Activated naive CD8-positive, alpha-beta T cell treated with anti-CD3 and anti-CD28 coated beads for 36 hours (primary cell): ENCODE data around the gene PITX2. TPM values are rescaled to one million over a fixed set of nuclear protein-coding genes. Genes with fewer than 3 reads are reported as not detected.
"Not testable (repeated sequence)": the region's sequence is repeated elsewhere in the genome, so short reads cannot be mapped to it uniquely, and the experiment has no call there.

Experiments
- DNase-seq: peaks from one replicate; pipeline ENCODE4 v3.0.0; 2021
- H3K27ac Mint-ChIP-seq: one replicate; pipeline ENCODE4 v1.8.0; 2022; ENCODE audit warnings: mild to moderate bottlenecking, moderate library complexity, mixed read lengths
- H3K27me3 Mint-ChIP-seq: one replicate; pipeline ENCODE4 v1.8.0; 2022; ENCODE audit warnings: mild to moderate bottlenecking, mixed read lengths
- H3K36me3 Mint-ChIP-seq: one replicate; pipeline ENCODE4 v1.8.0; 2021; ENCODE audit warnings: mild to moderate bottlenecking, mixed read lengths
- H3K4me1 Mint-ChIP-seq: one replicate; pipeline ENCODE4 v1.8.0; 2021; ENCODE audit warnings: mixed read lengths
- H3K4me3 Mint-ChIP-seq: one replicate; pipeline ENCODE4 v1.8.0; 2022; ENCODE audit warnings: mild to moderate bottlenecking, moderate library complexity, mixed read lengths
- H3K9me3 Mint-ChIP-seq: one replicate; pipeline ENCODE4 v1.8.0; 2022; ENCODE audit warnings: mixed read lengths
- total RNA-seq, 2 experiments: library from RNA; stranded (reverse); gene quantifications; one replicate each; pipeline ENCODE4 v1.2.3, GENCODE V29; 2021

Gene PITX2
- total RNA-seq, 2 experiments from 2014 or later: not detected

- no peaks in the 10 kb centered on the region for H3K36me3 Mint-ChIP-seq
- peaks cover 89% of the 10 kb centered on the region for H3K27me3 Mint-ChIP-seq
- H3K4me1 Mint-ChIP-seq: peaks cover 4% of the 10 kb centered on the region
- H3K9me3 Mint-ChIP-seq: peaks cover 2% of the 10 kb centered on the region
- H3K4me3 Mint-ChIP-seq: no peak overlapping the region
- DNase-seq: no peak
- no peak overlapping the region for H3K27ac Mint-ChIP-seq
Measured at GRCh38 chr4:110611968-110612447, 10.9 kb downstream of the PITX2 start.

GRCh38 chr4:110610940-110611831 is 11.7 kb downstream of the PITX2 start:
- Mint-ChIP-seq H3K36me3 (no peaks in the 10 kb centered on the region), H3K9me3 (peaks cover 2% of the 10 kb centered on the region), H3K4me3 (no peak overlapping the region), H3K27ac (no peak overlapping the region), H3K4me1 (peaks cover 4% of the 10 kb centered on the region), H3K27me3 (peaks cover 85% of the 10 kb centered on the region)
- DNase-seq: no peak

- Mint-ChIP-seq H3K27ac (no peak overlapping the region), H3K36me3 (no peaks in the 10 kb centered on the region), H3K9me3 (peaks cover 2% of the 10 kb centered on the region), H3K4me1 (peaks cover 4% of the 10 kb centered on the region), H3K4me3 (no peak overlapping the region), H3K27me3 (peaks cover 79% of the 10 kb centered on the region)
- DNase-seq: no peak
Measured at GRCh38 chr4:110610620-110610939, 12.3 kb downstream of the PITX2 start.

- H3K4me3 Mint-ChIP-seq: no peak overlapping the region
- no peaks in the 10 kb centered on the region for H3K36me3 Mint-ChIP-seq
- H3K4me1 Mint-ChIP-seq: no peaks in the 10 kb centered on the region
- H3K9me3 Mint-ChIP-seq: peaks cover 2% of the 10 kb centered on the region
- peaks cover 65% of the 10 kb centered on the region for H3K27me3 Mint-ChIP-seq
- DNase-seq: no peak
- no peak overlapping the region for H3K27ac Mint-ChIP-seq
Measured at GRCh38 chr4:110609044-110609750, 13.7 kb downstream of the PITX2 start.

GRCh38 chr4:110605077-110605476 is 17.8 kb downstream of the PITX2 start:
- no peak for DNase-seq
- Mint-ChIP-seq H3K36me3 (no peaks in the 10 kb centered on the region), H3K4me1 (no peaks in the 10 kb centered on the region), H3K4me3 (no peak overlapping the region), H3K27me3 (peaks cover 44% of the 10 kb centered on the region), H3K9me3 (peaks cover 2% of the 10 kb centered on the region), H3K27ac (no peak overlapping the region)

GRCh38 chr4:110602061-110602460 is 20.8 kb downstream of the PITX2 start:
- no peaks in the 10 kb centered on the region for H3K36me3 Mint-ChIP-seq
- no peak overlapping the region for H3K4me3 Mint-ChIP-seq
- H3K9me3 Mint-ChIP-seq: no peaks in the 10 kb centered on the region
- H3K4me1 Mint-ChIP-seq: no peaks in the 10 kb centered on the region
- peaks cover 33% of the 10 kb centered on the region for H3K27me3 Mint-ChIP-seq
- no peak overlapping the region for H3K27ac Mint-ChIP-seq
- DNase-seq: no peak

- Mint-ChIP-seq H3K4me1 (no peaks in the 10 kb centered on the region), H3K36me3 (no peaks in the 10 kb centered on the region), H3K27ac (no peak overlapping the region), H3K9me3 (peaks cover 8% of the 10 kb centered on the region), H3K27me3 (peaks cover 29% of the 10 kb centered on the region), H3K4me3 (no peak overlapping the region)
- no peak for DNase-seq
Measured at GRCh38 chr4:110597582-110597981, 25.3 kb downstream of the PITX2 start.

- Mint-ChIP-seq H3K9me3 (peaks cover 8% of the 10 kb centered on the region), H3K4me3 (no peak overlapping the region), H3K27ac (no peak overlapping the region), H3K4me1 (no peaks in the 10 kb centered on the region), H3K36me3 (no peaks in the 10 kb centered on the region), H3K27me3 (peaks cover 29% of the 10 kb centered on the region)
- no peak for DNase-seq
Measured at GRCh38 chr4:110596431-110596830, 26.4 kb downstream of the PITX2 start.

- no peak overlapping the region for H3K27ac Mint-ChIP-seq
- H3K4me3 Mint-ChIP-seq: no peak overlapping the region
- H3K36me3 Mint-ChIP-seq: no peaks in the 10 kb centered on the region
- H3K9me3 Mint-ChIP-seq: peaks cover 8% of the 10 kb centered on the region
- H3K4me1 Mint-ChIP-seq: no peaks in the 10 kb centered on the region
- no peak for DNase-seq
- peaks cover 23% of the 10 kb centered on the region for H3K27me3 Mint-ChIP-seq
Measured at GRCh38 chr4:110595583-110595982, 27.3 kb downstream of the PITX2 start.

GRCh38 chr4:110589297-110589696 is 33.6 kb downstream of the PITX2 start:
- no peak for DNase-seq
- Mint-ChIP-seq H3K27ac (no peak overlapping the region), H3K36me3 (no peaks in the 10 kb centered on the region), H3K4me3 (no peak overlapping the region), H3K9me3 (peaks cover 2% of the 10 kb centered on the region), H3K27me3 (peaks cover 9% of the 10 kb centered on the region), H3K4me1 (no peaks in the 10 kb centered on the region)

- no peak overlapping the region for H3K4me3 Mint-ChIP-seq
- no peaks in the 10 kb centered on the region for H3K4me1 Mint-ChIP-seq
- DNase-seq: no peak
- peaks cover 5% of the 10 kb centered on the region for H3K27me3 Mint-ChIP-seq
- H3K9me3 Mint-ChIP-seq: peaks cover 2% of the 10 kb centered on the region
- H3K27ac Mint-ChIP-seq: no peak overlapping the region
- no peaks in the 10 kb centered on the region for H3K36me3 Mint-ChIP-seq
Measured at GRCh38 chr4:110587666-110588285, 35.1 kb downstream of the PITX2 start.

GRCh38 chr4:110586131-110586850 is 36.6 kb downstream of the PITX2 start:
- Mint-ChIP-seq H3K4me1 (no peaks in the 10 kb centered on the region), H3K9me3 (no peaks in the 10 kb centered on the region), H3K4me3 (no peak overlapping the region), H3K27ac (no peak overlapping the region), H3K36me3 (no peaks in the 10 kb centered on the region), H3K27me3 (peaks cover 11% of the 10 kb centered on the region)
- no peak for DNase-seq

GRCh38 chr4:110576696-110577095 is 46.2 kb downstream of the PITX2 start:
- H3K36me3 Mint-ChIP-seq, H3K9me3 Mint-ChIP-seq, DNase-seq, H3K4me1 Mint-ChIP-seq, H3K27me3 Mint-ChIP-seq, H3K27ac Mint-ChIP-seq, H3K4me3 Mint-ChIP-seq: not testable (repeated sequence)
